ENCODE data around the gene TRMU. TPM values are rescaled to one million over a fixed set of nuclear protein-coding genes. Genes with fewer than 3 reads are reported as not detected.
"Not testable (repeated sequence)": the region's sequence is repeated elsewhere in the genome, so short reads cannot be mapped to it uniquely, and the experiment has no call there.

TRMU gene
- polyA plus RNA-seq, 1 donor (not counting 4 experiments of a cell fraction or from before 2014, with no cell fraction given), result 33.6 TPM

GRCh38 chr22:46312056-46312455 lies 23.5 kb upstream of the TRMU start:
- Histone ChIP-seq H3K9me1 (ENCODE audit: control insufficient read depth, extremely low read depth, insufficient read depth, low read length) (no peaks in the 10 kb centered on the region), H2AFZ (ENCODE audit: control insufficient read depth, low read length) (no peak overlapping the region), H3K27ac (ENCODE audit: control insufficient read depth, insufficient read depth, low read length) (no peak overlapping the region), H3K9me3 (ENCODE audit: control insufficient read depth, low read depth, low read length) (no peaks in the 10 kb centered on the region), H3K9ac (ENCODE audit: control insufficient read depth, extremely low read depth, insufficient read depth, low read length) (no peak overlapping the region), H3K27me3 (ENCODE audit: control insufficient read depth, extremely low read depth, insufficient read depth, low read length) (no peaks in the 10 kb centered on the region), H3K4me1 (ENCODE audit: control insufficient read depth, extremely low read depth, insufficient read depth, low read length) (no peaks in the 10 kb centered on the region), H4K20me1 (ENCODE audit: control insufficient read depth, extremely low read depth, insufficient read depth, low read length) (no peaks in the 10 kb centered on the region), H3K4me2 (ENCODE audit: control insufficient read depth, extremely low read depth, insufficient read depth, low read depth, low read length) (no peak overlapping the region), H3K4me3 (ENCODE audit: control insufficient read depth in 2 of 3, extremely low read depth in 1 of 3, insufficient read depth in 2 of 3, low read depth in 1 of 3, low read length in 3 of 3) (no peak overlapping the region), H3K79me2 (ENCODE audit: control insufficient read depth, insufficient read depth, low read length) (peaks cover 12% of the 10 kb centered on the region), H3K36me3 (ENCODE audit: control insufficient read depth in 2 of 2, extremely low read depth in 1 of 2, insufficient read depth in 2 of 2, low read length in 2 of 2) (peaks cover 1 to 16% of the 10 kb centered on the region in 2 experiments)
- dilution Hi-C loops (cut with MboI; ENCODE audit: extremely low pct_ligation_motif_present, low sequenced_read_pairs), result no loop called here
- FAIRE-seq (no peak), DNase-seq (ENCODE audit: low read depth, low spot score) (no peak)
- no peak for TF ChIP-seq EZH2 (IDR thresholded peaks at IDR 0.05; ENCODE audit: low read length)
- no peak for TF ChIP-seq CTCF (optimal IDR thresholded peaks at IDR 0.05 in 1 of 3, IDR thresholded peaks at IDR 0.05 in 1 of 3, conservative IDR thresholded peaks at IDR 0.05 in 1 of 3; ENCODE audit: extremely low read depth in 1 of 3, insufficient read depth in 2 of 3, low read length in 3 of 3)

GRCh38 chr22:46312848-46313247 lies 22.7 kb upstream of the TRMU start:
- H3K79me2 ChIP-seq (ENCODE audit: control insufficient read depth, insufficient read depth, low read length); H2AFZ ChIP-seq (ENCODE audit: control insufficient read depth, low read length); dilution Hi-C loops (cut with MboI; ENCODE audit: extremely low pct_ligation_motif_present, low sequenced_read_pairs); H3K27me3 ChIP-seq (ENCODE audit: control insufficient read depth, extremely low read depth, insufficient read depth, low read length); H3K4me2 ChIP-seq (ENCODE audit: control insufficient read depth, extremely low read depth, insufficient read depth, low read depth, low read length); H3K9ac ChIP-seq (ENCODE audit: control insufficient read depth, extremely low read depth, insufficient read depth, low read length); H3K9me3 ChIP-seq (ENCODE audit: control insufficient read depth, low read depth, low read length); H3K9me1 ChIP-seq (ENCODE audit: control insufficient read depth, extremely low read depth, insufficient read depth, low read length); FAIRE-seq; H3K27ac ChIP-seq (ENCODE audit: control insufficient read depth, insufficient read depth, low read length); H3K4me3 ChIP-seq (ENCODE audit: control insufficient read depth in 2 of 3, extremely low read depth in 1 of 3, insufficient read depth in 2 of 3, low read depth in 1 of 3, low read length in 3 of 3); H3K4me1 ChIP-seq (ENCODE audit: control insufficient read depth, extremely low read depth, insufficient read depth, low read length); H4K20me1 ChIP-seq (ENCODE audit: control insufficient read depth, extremely low read depth, insufficient read depth, low read length); DNase-seq (ENCODE audit: low read depth, low spot score): not testable (repeated sequence)
- H3K36me3 ChIP-seq (ENCODE audit: control insufficient read depth in 2 of 2, extremely low read depth in 1 of 2, insufficient read depth in 2 of 2, low read length in 2 of 2), result peaks cover 1 to 16% of the 10 kb centered on the region in 2 experiments

GRCh38 chr22:46315976-46316375 lies 19.5 kb upstream of the TRMU start:
- FAIRE-seq (no peak), DNase-seq (ENCODE audit: low read depth, low spot score) (no peak)
- Histone ChIP-seq H4K20me1 (ENCODE audit: control insufficient read depth, extremely low read depth, insufficient read depth, low read length) (no peaks in the 10 kb centered on the region), H3K4me2 (ENCODE audit: control insufficient read depth, extremely low read depth, insufficient read depth, low read depth, low read length) (no peak overlapping the region), H3K79me2 (ENCODE audit: control insufficient read depth, insufficient read depth, low read length) (peaks cover 5% of the 10 kb centered on the region), H3K27ac (ENCODE audit: control insufficient read depth, insufficient read depth, low read length) (no peak overlapping the region), H3K4me1 (ENCODE audit: control insufficient read depth, extremely low read depth, insufficient read depth, low read length) (no peaks in the 10 kb centered on the region), H3K4me3 (ENCODE audit: control insufficient read depth in 2 of 3, extremely low read depth in 1 of 3, insufficient read depth in 2 of 3, low read depth in 1 of 3, low read length in 3 of 3) (no peak overlapping the region), H2AFZ (ENCODE audit: control insufficient read depth, low read length) (no peak overlapping the region), H3K9me1 (ENCODE audit: control insufficient read depth, extremely low read depth, insufficient read depth, low read length) (no peaks in the 10 kb centered on the region), H3K9me3 (ENCODE audit: control insufficient read depth, low read depth, low read length) (no peaks in the 10 kb centered on the region), H3K27me3 (ENCODE audit: control insufficient read depth, extremely low read depth, insufficient read depth, low read length) (no peaks in the 10 kb centered on the region), H3K9ac (ENCODE audit: control insufficient read depth, extremely low read depth, insufficient read depth, low read length) (no peak overlapping the region), H3K36me3 (ENCODE audit: control insufficient read depth in 2 of 2, extremely low read depth in 1 of 2, insufficient read depth in 2 of 2, low read length in 2 of 2) (peaks cover 4 to 18% of the 10 kb centered on the region in 2 experiments)
- TF ChIP-seq EZH2 (IDR thresholded peaks at IDR 0.05; ENCODE audit: low read length) (no peak), CTCF (optimal IDR thresholded peaks at IDR 0.05 in 1 of 3, IDR thresholded peaks at IDR 0.05 in 1 of 3, conservative IDR thresholded peaks at IDR 0.05 in 1 of 3; ENCODE audit: extremely low read depth in 1 of 3, insufficient read depth in 2 of 3, low read length in 3 of 3) (no peak)
- dilution Hi-C loops (cut with MboI; ENCODE audit: extremely low pct_ligation_motif_present, low sequenced_read_pairs), result no loop called here

Data from keratinocyte (primary cell).